ENCODE data around the gene GOLGA6L2.

Gene GOLGA6L2

GRCh38 chr15:23457890-23458289 is 10.8 kb upstream of the GOLGA6L2 start:
- TF ChIP-seq CTCF (IDR thresholded peaks at IDR 0.05; ENCODE audit: insufficient read depth, low read length, poor library complexity, severe bottlenecking) (no peak), EZH2phosphoT487 (conservative IDR thresholded peaks at IDR 0.05; ENCODE audit: low read length) (no peak)
- Histone ChIP-seq H3K36me3 (ENCODE audit: low read length) (no peaks in the 10 kb centered on the region), H3K9ac (ENCODE audit: low read length) (no peak overlapping the region), H3K9me2 (replicated peaks; ENCODE audit: insufficient read depth, low read length) (no peaks in the 10 kb centered on the region), H3K27ac (ENCODE audit: low read depth, low read length) (no peak overlapping the region), H3K27me3 (ENCODE audit: low read length) (no peaks in the 10 kb centered on the region), H4K20me1 (ENCODE audit: low read depth, low read length) (no peaks in the 10 kb centered on the region), H2AFZ (ENCODE audit: low read depth, low read length, severe bottlenecking) (no peak overlapping the region), H3K79me2 (ENCODE audit: insufficient read depth, low read length) (no peaks in the 10 kb centered on the region), H3F3A (ENCODE audit: insufficient read depth) (no peaks in the 10 kb centered on the region), H3K4me3 (ENCODE audit: insufficient read depth, low read length, poor library complexity, severe bottlenecking) (no peak overlapping the region), H3K9me3 (ENCODE audit: insufficient read depth, low read length) (no peaks in the 10 kb centered on the region), H3K4me2 (ENCODE audit: low read depth, low read length, poor library complexity, severe bottlenecking) (no peak overlapping the region)

DNA sequence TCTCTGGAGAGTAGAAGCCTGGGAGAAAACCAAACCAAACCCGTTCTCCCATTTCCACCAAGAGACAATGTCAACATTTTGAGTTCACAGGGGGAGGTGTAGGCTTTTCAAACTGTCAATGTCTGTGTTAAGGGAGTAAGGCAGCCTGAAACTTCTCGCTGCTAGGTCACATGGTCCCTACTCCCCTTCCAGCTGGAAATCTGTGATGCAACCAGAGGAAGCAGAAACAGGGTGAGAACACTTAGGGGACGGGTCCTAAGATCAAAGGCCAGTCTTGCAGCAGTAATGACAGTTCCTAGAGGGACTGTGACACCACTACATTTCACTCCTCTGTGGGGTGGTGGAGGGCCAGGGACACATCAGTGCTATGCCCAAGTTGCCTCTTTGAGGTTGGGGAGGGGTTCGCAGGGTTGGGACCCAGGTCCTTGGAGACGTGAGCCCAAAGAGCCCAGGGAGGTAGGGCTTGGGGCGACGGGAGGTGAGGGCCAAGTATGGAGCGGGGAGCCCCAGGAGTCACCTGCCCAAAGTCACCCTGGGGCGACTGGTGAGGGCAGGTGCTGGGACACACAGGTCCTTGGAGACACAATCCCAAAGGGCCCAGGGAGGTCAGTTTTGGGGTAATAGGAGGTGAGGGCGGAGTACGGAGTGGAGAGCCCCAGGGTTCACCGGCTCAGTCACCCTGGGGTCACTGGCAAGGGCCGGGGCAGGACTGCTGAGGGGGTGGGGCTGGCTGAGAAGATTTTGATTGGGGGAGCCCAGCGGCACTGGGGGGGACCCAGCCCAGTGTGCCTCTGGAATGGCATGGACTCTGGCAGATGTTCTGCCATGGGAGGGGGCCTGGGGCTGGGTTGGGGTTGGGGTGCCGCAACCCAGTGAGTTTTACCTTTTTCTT is 582 bp downstream of the GOLGA6L2 start:
- Histone ChIP-seq H3K27me3 (ENCODE audit: low read length) (no peaks in the 10 kb centered on the region), H3K9ac (ENCODE audit: low read length) (no peak overlapping the region), H3K9me2 (replicated peaks; ENCODE audit: insufficient read depth, low read length) (no peaks in the 10 kb centered on the region), H3K4me2 (ENCODE audit: low read depth, low read length, poor library complexity, severe bottlenecking) (no peak overlapping the region), H3K36me3 (ENCODE audit: low read length) (no peaks in the 10 kb centered on the region), H3F3A (ENCODE audit: insufficient read depth) (no peaks in the 10 kb centered on the region), H3K79me2 (ENCODE audit: insufficient read depth, low read length) (no peaks in the 10 kb centered on the region), H2AFZ (ENCODE audit: low read depth, low read length, severe bottlenecking) (no peak overlapping the region), H3K9me3 (ENCODE audit: insufficient read depth, low read length) (no peaks in the 10 kb centered on the region), H3K27ac (ENCODE audit: low read depth, low read length) (no peak overlapping the region), H3K4me3 (ENCODE audit: insufficient read depth, low read length, poor library complexity, severe bottlenecking) (no peak overlapping the region), H4K20me1 (ENCODE audit: low read depth, low read length) (no peaks in the 10 kb centered on the region)
- TF ChIP-seq CTCF (IDR thresholded peaks at IDR 0.05; ENCODE audit: insufficient read depth, low read length, poor library complexity, severe bottlenecking) (no peak), EZH2phosphoT487 (conservative IDR thresholded peaks at IDR 0.05; ENCODE audit: low read length) (no peak)

DNA sequence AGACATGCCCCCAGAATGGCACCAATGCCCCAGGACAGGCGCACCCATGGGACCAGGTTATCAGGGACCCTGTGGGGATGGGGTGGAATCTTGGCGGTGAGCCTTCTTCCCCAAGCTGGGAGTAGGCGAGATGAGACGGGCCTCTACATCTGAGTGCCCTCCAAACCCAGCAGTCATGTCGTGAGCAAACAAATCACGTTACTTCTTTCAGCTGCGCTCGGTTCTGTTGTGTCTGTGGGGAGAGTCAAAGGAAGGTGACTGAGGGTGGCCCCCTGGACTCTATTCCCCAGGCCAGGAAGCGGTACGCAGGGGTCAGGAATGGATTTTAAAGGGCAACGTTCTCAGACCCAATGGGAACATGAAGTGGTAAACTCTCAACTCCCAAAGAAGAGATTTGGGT is 2.8 kb downstream of the GOLGA6L2 start:
- Histone ChIP-seq H3K9ac (ENCODE audit: low read length) (no peak overlapping the region), H3F3A (ENCODE audit: insufficient read depth) (no peaks in the 10 kb centered on the region), H3K36me3 (ENCODE audit: low read length) (no peaks in the 10 kb centered on the region), H3K9me2 (replicated peaks; ENCODE audit: insufficient read depth, low read length) (no peaks in the 10 kb centered on the region), H3K27ac (ENCODE audit: low read depth, low read length) (no peak overlapping the region), H4K20me1 (ENCODE audit: low read depth, low read length) (no peaks in the 10 kb centered on the region), H3K4me2 (ENCODE audit: low read depth, low read length, poor library complexity, severe bottlenecking) (no peak overlapping the region), H2AFZ (ENCODE audit: low read depth, low read length, severe bottlenecking) (no peak overlapping the region), H3K79me2 (ENCODE audit: insufficient read depth, low read length) (no peaks in the 10 kb centered on the region), H3K4me3 (ENCODE audit: insufficient read depth, low read length, poor library complexity, severe bottlenecking) (no peak overlapping the region), H3K9me3 (ENCODE audit: insufficient read depth, low read length) (no peaks in the 10 kb centered on the region), H3K27me3 (ENCODE audit: low read length) (no peaks in the 10 kb centered on the region)
- TF ChIP-seq EZH2phosphoT487 (conservative IDR thresholded peaks at IDR 0.05; ENCODE audit: low read length) (no peak), CTCF (IDR thresholded peaks at IDR 0.05; ENCODE audit: insufficient read depth, low read length, poor library complexity, severe bottlenecking) (no peak)

Measured in SU-DHL-6 (cell line).